Measurements from ENCODE around the gene C6orf120.
"Not testable (repeated sequence)": the region's sequence is repeated elsewhere in the genome, so short reads cannot be mapped to it uniquely, and the experiment has no call there.

Gene C6orf120

DNA sequence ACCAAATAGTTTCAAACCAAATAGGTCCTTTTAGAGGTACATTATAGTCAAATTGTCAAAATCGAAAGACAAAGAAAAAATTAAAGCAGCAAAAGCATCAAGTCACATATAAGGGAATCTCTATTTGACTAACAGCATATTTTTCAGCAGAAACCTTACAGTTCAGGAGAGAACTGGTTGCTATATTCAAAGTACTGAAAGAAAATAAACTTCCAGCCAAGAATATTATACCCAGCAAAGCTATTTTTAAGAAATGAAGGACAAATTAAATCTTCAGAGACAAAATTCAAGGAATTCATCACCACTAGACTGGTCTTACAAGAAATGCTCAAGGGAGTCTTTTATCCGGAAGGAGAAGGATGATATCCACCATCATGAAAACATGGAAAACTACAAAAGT lies 16.1 kb upstream of the C6orf120 start:
- DNase-seq = no peak

DNA sequence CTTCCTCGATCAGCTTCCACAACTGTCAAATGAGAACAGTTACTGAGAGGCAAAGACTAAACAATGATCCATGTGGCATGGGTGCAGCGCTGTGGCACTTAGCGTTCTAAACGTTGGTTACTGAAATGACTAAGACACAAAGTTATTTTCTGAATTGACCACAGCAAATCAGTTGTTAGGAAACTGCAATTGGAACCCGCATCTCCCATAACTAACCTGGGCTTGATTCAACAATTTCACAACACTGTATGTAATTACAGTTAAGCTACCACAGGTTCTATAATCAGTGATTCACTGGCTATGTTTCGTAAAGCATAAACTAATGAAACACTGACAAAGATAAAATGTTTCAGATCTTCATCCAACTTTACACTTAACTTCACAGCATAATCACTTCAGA lies 12.6 kb upstream of the C6orf120 start:
- no peak for DNase-seq

DNA sequence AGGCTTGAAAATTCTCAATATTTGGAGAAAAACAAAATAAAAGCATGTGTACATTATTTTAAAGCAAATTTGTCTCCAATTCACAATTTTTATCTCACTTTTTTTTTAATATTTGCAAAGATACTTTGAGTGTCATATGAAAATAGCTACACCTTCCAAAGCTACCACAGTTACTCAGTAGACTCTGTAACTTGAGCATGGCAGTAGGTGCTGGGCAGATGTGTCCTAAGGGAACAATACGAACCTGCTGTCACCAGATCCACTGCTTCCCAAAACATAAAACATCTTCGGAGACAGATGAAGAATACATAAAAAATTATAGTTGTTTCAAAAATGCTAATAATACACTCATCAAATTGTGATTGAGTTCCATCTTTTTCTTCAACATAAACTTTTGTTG lies 10.7 kb upstream of the C6orf120 start:
- no peak for DNase-seq

DNA sequence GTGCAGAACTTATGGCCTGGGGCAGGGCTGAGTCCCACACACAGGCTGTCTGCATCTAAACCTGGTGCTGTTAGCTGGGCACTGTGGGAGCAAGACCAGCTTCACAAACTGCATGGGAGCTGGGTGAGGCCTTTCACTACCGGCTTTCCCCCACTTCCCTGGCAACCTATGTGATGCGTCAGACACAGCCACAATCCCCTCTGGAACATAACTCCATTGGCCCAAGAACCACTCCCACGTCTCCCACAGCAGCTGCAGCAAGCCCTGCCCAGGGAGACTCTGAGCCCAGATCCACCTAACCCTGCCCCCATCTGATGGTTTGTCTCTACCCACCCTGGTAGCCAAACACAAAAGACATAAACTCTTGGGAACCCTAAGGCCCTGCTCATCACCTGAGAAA lies 9.4 kb upstream of the C6orf120 start:
- no peak for DNase-seq

DNA sequence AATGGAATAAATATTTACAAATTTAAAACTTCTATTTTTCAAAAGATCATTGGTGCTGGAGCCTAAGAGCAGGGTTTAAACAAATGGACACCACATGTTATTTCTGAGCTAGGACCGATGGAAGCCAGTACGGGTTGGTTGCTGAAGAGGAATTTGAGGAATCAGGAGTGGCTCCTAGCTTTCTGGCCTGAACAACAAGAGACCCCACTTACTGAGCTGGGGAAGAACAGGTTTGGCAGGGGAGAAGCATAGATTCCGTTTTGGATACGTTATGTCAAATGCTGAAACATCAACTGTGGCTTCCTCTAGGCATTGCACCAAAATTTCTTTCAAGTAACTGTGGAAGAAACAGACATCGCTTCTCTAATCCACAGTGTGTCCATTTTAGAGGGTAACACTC lies 6.8 kb upstream of the C6orf120 start:
- no peak for DNase-seq

DNA sequence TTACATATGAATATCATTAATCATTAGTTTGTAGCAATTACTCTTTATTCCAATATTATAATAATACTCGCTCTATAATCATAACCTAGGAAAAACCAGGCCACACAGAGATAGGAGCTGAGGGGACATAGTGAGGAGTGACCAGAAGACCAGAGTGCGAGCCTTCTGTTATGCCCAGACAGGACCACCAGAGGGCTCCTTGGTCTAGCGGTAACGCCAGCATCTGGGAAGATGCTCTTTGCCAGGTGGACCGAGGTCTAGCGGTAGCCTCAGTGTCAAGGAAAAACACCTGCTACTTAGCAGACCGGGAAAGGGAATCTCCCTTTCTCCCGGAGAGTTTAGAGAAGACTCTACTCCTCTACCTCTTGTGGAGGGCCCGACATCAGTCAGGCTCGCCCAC lies 4.8 kb upstream of the C6orf120 start:
- DNase-seq = not testable (repeated sequence)

DNA sequence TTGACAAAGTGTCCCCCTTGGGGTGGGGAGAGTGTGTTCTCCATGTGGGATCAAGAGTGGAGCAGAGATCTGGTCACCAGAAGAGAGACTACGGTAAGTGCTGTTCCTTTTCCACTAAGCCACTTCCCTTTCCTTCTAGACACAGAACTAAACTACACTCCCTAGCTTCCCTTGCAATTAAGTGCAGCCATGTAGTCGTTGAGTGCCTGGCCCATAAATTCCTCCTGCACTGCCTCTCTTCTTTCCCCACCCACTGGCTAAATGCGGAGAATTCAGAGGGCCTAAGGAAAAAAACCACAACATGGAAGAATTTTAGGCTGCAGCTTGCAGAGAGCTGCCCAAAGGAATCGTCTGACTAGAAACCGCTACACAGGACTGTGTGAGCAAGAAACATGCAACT lies 1.6 kb upstream of the C6orf120 start:
- no peak for DNase-seq

DNA sequence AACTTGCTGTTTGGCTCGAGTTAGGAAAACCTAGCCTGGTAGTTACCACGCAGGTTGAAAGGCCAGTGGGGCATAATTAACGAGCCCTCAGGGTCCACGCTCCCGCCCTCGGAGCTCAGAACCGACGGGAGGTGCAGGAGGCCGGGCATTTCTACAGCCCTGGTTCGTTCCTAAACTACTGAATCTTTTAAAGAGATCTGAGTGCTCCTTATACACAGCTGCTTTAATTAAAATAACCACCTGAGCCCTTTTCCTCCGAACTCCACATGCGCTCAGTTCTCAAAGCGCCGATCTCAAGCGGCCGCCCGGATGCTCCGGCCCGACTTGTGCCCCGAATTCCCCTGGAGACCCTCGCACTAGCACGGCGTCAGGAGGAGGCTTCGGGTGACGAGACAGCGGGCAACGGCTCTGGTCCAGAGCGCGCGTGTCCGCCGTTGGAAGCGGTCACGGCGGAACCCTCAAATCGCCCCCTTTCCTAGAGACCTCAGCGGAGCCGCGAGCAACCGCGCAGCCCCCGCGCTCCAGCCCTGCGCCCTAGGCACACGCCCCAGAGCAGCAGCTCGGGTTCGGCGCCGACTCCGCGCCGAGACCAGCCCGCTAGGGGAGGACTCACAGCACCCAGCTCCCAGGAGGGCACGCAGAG lies 494 bp upstream of the C6orf120 start:
- DNase-seq = no peak

DNA sequence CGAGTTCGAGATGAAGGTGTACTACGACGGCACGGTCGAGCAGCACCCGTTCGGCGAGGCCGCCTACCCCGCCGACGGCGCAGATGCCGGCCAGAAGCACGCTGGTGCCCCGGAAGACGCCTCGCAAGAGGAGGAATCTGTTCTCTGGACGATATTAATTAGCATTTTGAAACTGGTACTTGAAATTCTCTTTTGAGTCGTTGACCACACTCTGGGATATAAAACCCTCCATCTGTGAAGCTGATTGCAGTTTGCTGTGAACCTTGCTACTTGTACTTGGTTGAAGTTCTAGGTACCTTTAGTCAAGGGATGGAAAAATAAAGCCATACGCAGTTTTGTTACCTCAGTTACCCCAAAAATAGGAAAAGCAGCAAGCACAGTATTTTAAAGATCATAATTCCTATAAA lies 917 bp downstream of the C6orf120 start:
- DNase-seq = no peak

DNA sequence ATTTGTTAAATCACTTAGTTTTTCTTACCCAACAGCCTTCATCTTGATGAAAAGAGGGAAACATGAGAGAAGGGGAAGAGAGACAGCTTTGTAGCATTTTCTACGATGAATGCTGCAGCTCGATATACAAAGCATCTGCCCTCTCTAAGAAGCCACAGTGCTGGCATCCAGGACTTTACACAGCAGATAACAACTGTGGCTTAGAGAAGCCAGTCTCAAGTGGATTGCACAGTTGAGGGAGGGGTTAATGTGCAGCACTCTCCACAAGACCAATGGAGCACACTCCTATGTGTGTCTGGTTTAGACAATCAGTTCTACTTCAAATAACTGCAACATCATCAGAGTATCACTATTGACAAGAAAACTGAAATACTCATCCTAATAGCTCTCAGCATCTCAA lies 5.8 kb downstream of the C6orf120 start:
- no peak for DNase-seq

DNA sequence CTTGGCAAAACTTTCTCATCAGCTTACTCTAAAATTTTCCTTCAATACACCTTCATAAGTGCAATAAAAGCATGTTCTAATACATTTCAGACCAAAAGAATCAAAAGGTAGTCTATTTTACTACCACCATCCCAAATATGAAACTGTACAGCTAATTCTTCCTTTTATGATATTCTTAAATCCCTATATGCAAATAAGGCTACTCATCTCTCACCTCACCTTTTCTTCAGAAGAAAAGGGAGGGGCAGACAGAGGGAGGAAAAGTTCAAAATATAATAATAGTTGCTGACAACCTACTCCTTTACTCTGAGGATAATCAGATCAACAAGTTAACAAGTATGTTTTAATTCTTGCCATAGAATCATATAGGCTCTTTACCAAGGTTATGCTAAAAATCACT lies 7.4 kb downstream of the C6orf120 start:
- no peak for DNase-seq

DNA sequence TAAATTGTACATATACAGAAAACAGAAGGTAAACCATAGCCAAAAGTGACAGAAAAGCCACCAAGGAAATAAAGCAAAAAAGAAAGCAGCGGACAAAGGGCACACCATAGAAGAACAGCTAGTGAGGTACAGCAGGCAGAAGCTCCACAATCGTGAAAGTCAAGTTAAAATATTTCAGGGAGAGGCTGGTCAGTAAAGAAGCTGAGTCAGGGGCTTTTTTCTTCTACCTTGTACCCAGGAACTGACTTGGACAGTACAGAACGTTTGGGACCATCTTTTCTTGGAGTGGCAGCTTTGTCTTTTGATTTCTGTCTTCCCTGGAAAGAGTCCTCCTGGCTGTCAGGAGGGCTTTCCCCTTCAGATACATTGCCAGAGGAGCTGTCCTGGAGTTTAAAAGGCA lies 8.1 kb downstream of the C6orf120 start:
- no peak for DNase-seq

DNA sequence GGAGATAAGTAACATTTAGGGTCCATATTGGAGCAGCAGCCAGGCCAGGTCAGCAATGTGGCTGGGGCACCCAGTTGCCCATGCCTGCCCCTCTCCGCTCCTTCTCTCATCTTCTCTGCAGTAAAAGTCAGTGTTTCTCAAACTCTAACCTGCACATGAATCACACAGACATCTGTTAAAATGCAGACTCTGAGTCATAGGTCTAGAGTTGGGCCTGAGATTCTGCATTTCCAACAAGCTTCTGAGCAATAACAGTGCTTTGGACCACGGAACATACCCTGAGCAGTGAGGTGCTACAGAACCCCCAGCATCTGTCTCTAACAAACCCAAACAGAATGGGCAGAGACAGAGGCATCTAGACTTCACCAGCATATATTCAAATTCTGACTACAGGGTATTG lies 12.3 kb downstream of the C6orf120 start:
- no peak for DNase-seq

DNA sequence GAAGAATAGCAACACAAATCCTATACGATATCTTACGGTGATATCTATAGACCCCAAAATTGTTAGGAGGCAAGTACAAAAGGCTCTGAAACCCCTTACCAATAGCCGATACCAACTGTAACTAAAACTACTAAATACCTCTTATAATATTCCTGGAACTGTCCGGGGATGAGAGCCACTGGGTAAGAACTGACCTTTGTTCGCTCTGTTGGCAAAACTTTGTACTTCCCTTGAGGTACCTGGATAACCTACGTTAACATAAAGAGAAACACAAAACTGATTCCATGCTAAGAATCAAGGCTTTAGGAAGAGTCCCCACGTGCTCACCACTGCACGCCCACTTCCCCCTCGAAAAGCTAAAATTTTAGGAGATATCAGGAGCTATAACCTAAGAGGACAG lies 12.7 kb downstream of the C6orf120 start:
- no peak for DNase-seq

DNA sequence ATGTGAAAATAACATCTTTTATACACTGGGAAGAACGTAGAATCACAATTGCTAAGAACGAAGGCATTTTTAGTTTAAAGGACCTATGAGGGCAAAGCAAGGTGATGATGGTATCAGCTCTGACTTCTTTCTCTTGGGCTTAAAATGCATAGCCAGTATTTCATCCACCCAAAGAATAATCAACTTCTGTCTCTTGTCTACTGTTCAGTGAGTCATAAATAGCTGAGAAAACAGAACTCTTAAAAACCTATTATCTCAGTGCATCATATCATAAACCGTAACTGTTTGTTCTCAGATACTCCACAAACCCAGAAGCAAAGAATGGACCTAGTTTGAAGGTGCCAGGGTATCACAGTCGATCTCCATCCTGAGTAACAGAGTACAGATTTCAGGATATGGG lies 17.2 kb downstream of the C6orf120 start:
- no peak for DNase-seq

DNA sequence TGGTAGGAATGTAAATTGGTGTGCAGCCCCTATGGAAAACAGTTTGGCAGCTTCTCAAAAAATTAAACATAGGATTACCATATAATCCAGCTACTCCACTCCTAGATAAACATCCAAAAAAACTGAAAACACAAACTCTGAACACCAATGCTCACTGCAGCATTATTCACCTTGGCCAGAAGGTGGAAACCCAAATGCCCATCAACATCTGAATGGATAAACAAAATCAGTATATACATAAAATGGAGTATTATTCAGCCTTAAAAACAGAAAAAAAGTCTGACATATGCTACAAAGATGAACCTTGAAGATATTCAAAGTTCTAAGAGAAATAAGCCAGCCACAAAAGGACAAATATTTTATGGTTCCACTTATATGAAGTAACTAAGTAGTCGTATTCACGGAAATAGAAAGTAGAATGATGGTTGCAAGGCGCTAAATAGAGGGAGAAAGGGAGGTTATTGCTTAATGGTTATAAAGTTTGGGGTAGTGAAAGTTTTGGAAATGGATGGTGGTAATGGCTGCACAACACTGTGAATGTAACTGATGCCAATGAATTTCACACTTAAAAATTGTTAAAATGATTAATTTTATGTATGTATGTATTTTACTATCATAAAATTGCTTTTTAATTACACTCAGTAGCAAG lies 18.4 kb downstream of the C6orf120 start:
- DNase-seq = no peak

DNA sequence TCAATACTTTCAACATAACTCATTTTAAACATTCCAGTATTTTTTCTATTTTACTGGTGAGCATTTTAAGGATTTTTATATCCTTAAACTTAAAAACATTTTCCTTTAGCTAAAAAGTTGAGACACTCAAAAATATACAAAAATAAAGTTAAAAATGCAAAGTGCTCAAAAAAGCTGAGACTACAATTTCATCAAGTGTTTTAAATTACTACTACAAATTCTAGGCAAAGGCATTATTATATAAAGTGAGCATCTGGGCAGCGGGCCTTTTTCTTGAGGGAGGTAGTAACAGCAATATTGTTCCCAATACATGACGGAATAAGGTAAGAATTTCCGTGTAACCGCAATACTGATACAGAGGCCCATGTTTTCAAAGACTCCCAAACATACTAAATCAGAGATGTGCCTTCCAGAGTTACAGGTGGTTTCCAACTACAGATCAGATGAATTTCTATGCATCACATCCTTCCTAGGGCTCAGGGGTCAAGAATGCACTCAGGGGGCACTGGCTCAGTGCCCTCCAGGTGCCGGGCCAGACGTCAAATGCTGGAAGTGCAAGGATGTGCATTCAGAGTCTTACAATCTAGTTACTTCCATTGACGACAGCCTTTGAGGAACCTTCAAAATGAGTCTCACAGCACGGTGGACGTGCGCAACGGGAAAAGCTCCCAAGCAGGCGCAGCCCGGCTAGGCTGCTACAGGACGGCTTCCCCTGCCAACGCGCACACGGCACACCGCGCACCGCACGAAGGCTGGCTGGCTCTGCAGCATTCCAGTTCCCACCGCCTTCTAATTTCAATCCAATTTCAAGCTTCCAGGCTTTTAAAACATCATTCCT lies 20.7 kb downstream of the C6orf120 start:
- DNase-seq = no peak

DNA sequence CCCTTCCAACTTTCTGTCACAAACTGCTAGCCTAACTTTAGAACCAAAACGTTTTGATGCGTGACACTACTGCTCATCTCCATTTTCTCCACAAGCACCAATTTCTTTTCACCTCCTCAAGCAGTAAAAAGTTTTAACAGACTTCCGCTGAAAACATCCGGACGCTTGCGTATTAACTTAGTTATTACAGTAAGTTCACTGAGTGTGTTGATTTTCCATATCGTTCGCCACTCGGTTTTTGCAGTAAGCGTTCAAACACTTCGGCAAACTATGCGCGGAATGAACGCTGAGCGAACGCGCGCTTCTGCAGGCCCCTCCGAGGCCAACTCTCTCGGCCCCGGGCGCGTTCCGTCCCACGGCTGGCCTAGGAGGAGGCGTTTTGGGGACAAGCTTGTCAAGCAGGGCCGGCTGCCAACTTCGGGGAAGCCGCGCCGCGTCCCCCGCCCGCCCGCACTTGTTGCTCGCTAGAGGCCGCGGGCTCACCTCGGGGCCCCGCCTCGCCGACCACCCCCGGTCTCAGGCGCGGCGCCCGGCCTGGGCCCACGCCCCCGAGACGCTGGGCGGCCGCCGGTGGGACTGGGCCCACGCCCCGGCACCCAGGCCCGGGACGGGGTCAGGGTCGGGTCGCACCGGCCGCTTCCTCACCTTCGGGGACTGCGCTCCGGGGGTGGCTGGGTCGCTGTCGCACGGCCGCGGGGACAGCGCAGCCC lies 21.4 kb downstream of the C6orf120 start:
- DNase-seq = no peak

DNA sequence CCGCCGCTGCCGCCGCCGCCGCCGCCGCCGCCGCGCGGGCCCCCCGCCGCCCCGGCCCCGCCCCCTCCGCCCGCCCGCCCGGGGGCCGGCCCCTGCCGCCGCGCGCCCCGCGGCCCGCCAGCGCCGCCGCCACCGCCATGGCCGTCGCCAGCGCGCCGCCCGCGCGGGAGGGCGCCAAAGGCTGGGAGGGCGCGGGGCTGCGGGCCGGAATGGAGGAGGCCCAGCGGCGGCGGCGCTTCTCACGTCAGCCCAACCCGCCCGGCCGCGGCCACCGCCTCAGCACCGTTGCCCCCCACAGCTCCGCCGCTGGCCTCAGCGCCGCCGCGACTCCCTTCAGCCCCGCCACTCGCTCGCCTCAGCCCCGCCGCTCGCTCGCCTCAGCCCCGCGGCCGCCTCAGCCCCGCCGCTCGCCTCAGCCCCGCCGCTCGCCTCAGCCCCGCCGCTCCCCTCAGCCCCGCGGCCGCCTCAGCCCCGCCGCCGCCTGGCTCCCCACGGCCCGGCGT lies 22.1 kb downstream of the C6orf120 start:
- DNase-seq = no peak

DNA sequence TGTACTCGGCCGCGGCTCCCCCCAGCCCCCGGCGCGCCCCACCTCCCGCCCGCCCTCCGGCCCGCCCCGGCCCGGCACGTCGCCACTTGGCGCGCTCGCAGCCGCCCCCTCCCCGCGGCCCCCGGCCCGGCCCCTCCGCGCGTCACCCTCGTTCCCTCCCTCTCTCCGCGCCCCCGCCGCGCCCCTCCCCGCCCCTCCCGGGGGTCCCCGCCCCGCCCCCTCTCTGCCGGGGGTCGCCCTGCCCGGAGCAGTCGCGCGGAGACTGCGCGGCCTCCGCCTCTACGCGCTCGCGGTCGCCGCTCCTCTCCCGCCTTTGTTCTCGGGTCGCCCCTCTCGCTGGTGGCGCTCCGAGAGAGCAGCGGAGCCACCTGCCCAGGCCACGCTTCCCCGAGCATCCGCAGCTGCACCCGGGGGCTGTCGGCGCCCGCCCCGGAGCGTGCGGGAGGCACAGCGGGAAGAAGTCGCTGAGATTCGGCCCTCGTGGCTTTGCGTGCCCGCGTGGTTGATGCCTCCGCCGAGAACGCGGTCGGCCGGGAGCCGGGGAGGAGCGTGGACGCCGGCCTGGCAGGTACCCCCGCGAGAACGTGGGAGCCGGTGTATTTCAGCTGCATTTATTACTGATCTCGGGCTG lies 22.7 kb downstream of the C6orf120 start, which contains the start of gene PHF10:
Gene PHF10 (minus strand): TSS at position 7 of the 631 bp plus-strand sequence. CDS start 569 bp downstream, outside the sequence.
- no peak for DNase-seq

DNA sequence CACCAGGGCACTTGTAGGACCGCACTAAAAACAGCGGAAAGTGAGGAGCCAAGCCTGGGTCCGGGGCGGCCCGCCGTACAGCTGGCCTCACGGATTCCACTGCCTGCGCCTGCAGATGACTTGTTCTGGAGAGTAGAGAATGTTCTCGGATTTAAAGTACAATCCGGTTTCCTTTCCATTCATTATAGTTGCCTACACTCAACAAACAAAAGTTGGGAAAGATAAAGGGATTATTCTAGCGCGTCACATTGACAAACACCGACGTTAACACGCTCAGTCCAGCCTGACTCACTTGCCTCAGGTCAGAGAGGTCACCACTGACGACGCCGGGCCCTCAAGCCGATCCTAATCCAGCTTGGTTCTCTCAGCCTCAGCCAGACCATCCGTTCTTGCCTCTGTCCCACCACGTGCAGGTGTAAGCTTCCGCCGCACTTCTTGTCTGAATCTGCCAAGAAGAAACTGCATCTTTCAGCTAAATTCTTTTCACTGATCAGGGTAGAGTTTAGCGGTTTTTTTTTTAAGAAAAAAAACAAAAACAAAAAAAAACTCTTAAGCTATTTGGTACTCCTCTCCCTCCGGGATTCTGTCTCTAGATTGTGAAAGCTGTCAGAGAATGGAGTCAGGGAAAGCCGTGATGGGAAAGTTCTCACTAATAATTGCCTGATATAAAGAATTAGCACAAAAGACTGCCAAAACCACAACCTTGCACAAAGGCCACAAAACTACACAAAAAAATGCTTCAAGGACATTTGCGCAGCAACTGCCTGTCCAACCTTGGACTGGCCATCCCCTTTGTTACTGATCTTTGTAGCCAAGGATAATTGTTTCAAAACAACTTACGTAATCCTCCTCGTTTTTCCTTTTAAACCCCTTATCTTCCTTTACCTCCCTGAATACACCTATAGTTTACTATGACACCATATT lies 23.5 kb downstream of the C6orf120 start:
- DNase-seq = no peak

DNA sequence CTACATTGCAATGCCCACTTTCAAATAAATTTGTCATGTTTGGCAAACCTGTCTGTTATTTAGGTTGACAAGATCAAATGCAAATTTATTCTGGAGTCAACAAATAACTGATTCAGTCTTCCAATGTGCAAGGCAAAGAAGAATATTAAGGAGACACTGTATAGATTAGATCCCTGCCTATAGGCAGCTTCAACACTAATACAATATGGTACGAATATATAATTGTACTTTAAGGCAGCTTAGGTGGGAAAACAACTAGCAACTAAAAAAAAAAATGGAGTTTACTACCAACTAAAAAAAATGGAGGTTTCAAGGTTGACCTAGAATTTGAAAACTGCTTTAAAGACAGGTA lies 24.1 kb downstream of the C6orf120 start:
- DNase-seq = no peak

All from NCI-H1048 (cell line).